GM18951 (cell line): ENCODE measurements around the gene LYPD1.

Experiments used
- POLR2A ChIP-seq: IDR thresholded peaks from 4 replicates; pipeline ENCODE4 v1.6.1; 2011; ENCODE audit warnings: mild to moderate bottlenecking; ENCODE audit not compliant: insufficient read length, insufficient read depth; ENCODE audit errors: extremely low read depth
- in situ Hi-C: fragments of 300-500 bp; cut with MboI; formaldehyde crosslinking; loops from one replicate; pipeline ENCODE4 v1.12.0; 2022; ENCODE audit warnings: low sequenced_read_pairs, mixed read lengths, inconsistent platforms; ENCODE audit not compliant: unreplicated experiment

LYPD1 gene

GRCh38 chr2:132608311-132608710 is 61.7 kb downstream of the LYPD1 start:
- no peak for TF ChIP-seq POLR2A
- in situ Hi-C loops: no loop called here

- in situ Hi-C loops: no loop called here
- TF ChIP-seq POLR2A: no peak
Measured at GRCh38 chr2:132607426-132608090, 62.4 kb downstream of the LYPD1 start.

- in situ Hi-C loops: no loop called here
- TF ChIP-seq POLR2A: no peak
Measured at GRCh38 chr2:132606649-132607048, 63.4 kb downstream of the LYPD1 start.

- in situ Hi-C loops: no loop called here
- TF ChIP-seq POLR2A: no peak
Measured at GRCh38 chr2:132605236-132606180, 64.5 kb downstream of the LYPD1 start.

GRCh38 chr2:132604561-132604960 is 65.4 kb downstream of the LYPD1 start:
- no peak for TF ChIP-seq POLR2A
- in situ Hi-C loops: no loop called here

- in situ Hi-C loops: no loop called here
Measured at GRCh38 chr2:132599556-132599955, 70.4 kb downstream of the LYPD1 start.

GRCh38 chr2:132598536-132598935 is 71.5 kb downstream of the LYPD1 start:
- TF ChIP-seq POLR2A: no peak
- in situ Hi-C loops: no loop called here

More at GRCh38 chr2:132599556-132599955, 70.4 kb downstream of the LYPD1 start:
- no peak for TF ChIP-seq POLR2A

- in situ Hi-C loops: no loop called here
- no peak for TF ChIP-seq POLR2A
Measured at GRCh38 chr2:132597831-132598230, 72.2 kb downstream of the LYPD1 start.

GRCh38 chr2:132597166-132597565 is 72.8 kb downstream of the LYPD1 start:
- in situ Hi-C loops: no loop called here

GRCh38 chr2:132595693-132596092 is 74.3 kb downstream of the LYPD1 start:
- in situ Hi-C loops: no loop called here
- no peak for TF ChIP-seq POLR2A

More at GRCh38 chr2:132597166-132597565, 72.8 kb downstream of the LYPD1 start:
- no peak for TF ChIP-seq POLR2A

- in situ Hi-C loops: no loop called here
- no peak for TF ChIP-seq POLR2A
Measured at GRCh38 chr2:132595186-132595585, 74.8 kb downstream of the LYPD1 start.
